Islet precursor cell (in vitro differentiated cells): Measurements from ENCODE around the gene PDXK.

ENCODE experiments used
- DNase-seq: peaks from one replicate; pipeline ENCODE4 v3.0.0-alpha.2; 2018

Gene PDXK

DNA sequence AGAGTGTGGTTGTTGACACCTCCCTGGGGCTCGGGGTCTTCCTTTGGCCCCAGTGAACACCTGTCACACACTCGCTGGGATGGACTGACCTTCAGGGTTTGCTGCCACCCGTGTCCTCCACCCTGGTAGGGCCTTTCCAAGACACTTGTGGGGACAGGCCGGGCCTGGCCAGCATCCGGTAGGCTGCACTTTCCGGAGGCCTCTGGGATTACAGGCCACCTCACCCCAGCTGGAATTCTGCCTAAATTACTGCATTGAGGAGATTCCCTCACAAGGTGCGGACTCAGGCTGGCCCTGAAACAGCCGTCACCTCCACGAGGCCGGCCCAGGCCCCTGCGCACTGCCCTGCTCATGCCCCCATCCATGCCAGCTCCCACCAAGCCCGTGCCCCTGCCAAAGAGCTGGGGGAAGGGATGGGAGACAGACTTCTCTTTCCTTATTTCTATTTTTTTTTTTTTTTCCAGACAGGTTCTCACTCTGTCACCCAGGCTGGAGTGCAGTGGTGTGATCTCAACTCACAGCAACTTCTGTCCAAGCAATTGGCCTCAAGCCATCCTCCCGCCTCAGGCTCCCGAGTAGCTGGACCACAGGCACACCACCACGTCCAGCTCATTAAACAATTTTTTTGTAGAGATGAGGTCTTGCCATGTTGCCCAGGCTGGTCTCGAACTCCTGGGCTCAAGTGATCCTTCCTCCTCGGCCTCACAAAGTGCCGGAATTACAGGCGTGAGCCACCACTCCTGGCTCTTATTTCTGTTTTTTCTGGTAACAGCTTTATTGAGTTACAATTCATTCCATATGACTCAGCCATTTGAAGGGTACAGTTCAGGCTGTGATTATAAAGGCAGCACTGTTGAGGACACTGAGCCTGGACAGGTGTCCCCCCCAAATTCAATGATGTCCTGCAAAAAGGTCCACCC, 45.9 kb downstream of the PDXK start:
- no peak for DNase-seq

DNA sequence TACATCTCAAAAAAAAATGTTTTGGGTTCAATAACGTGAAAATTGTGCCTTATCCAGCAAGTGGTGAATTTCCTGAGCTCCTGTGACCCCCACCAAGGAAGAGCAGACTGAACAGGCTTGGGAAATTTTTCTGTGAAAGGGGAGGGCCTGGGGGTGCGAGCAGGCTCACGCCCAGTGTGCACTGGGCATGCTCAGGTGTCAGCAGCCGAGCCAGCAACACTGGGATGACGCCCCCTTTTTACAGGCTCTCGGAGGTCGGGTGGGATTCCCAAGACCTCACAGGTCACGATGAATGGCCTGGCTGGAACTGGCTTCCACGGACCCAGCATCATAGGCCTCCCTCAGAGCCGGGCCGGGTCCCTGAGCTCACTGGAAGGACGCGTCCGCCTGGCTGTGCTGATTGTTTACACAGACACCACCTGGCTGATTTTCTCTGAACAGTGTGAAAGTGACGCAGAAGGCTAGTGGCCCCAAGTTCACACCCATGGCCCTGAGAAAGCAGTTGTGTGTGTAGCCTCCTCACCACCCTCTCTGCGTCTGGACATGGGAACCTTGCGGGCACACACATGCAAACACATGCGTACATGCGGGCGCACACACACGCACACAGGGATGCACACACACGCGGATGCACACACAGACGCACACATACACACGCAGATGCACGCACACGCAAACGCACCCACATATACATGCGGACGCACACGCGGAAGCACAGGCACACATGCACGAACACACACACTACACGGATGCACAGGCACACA, 48.0 kb downstream of the PDXK start:
- DNase-seq, result no peak

DNA sequence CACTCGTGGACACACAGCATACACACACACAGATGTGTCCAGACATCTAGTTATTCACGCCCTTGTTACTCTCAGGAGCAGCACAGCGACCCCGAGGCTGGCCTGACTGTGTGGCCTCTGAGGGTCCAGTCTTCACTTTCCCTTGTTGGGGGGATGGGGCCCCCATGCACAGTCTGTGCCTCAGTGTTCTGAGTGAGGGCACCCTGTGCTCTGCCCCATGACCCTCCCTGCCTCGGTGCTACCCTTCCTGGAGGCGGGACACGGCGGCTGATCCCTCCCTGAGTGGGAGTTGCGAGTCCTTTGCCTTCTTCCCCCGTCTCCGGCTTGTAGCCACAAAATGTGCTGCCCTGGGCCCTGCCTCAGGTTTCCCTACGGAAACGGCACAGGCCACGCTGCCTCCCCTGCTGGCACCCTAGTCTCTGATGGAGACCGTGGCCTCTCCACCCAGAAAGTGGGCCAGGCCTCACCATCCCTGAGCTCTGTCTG, 48.6 kb downstream of the PDXK start:
- DNase-seq, result no peak

DNA sequence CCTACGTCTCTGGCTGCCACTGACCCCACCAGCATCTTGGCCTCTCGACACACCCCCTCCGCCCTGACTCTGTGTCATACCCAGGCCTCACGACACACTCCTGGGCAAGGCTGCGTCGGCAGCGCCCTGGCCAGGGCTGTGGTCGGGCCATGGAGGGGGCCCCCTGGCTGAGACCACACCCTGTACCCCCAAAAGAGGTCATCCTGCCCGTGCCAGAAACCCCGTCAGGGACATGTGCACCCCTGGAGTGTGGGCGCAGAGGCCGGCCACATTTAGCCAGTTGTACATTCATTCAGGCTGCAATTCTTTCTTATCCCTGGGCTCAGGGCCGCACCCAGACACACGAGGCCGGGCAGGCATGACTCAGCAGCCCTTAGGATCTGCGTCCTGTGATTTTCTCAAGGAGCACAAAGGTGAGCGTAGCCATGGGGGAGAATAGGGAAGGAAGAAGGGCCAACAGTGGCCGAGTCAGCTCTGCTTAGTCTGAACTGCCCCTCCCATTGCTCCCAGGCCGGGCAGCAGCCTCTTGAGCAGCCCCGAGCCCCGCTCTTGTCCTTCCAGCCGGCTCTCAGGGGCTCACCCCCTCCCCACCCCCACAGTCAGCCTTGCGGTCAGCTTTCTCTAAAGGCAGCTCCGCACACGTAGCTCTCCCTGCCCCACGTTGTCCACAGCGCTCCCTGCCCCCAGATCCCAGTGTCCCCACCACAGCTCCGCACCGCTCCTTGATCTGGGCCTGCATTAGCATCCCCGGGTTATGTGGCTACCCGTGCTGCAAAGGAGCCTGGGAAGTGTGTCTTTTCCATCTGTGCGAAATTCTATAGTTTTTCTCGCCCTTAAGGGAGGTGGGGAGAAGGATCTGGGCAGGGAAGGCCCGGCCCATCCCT, 49.3 kb downstream of the PDXK start:
- peak; percentile 90 for DNase-seq

DNA sequence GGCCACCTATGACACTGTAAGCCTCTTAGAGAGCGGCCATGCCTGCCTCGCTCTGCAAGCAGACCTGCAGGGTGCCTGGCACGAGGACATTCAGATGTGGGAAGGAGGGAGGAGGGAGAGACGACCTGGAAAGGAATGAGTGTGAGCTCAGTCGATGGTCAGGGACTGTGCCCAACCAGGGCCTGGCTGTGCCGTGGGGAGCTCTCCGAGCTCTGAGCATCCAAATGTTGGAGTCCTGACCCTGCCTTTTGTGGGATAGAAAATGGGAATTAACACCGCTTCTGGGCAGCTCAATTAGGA, 49.9 kb downstream of the PDXK start:
- DNase-seq, result no peak

DNA sequence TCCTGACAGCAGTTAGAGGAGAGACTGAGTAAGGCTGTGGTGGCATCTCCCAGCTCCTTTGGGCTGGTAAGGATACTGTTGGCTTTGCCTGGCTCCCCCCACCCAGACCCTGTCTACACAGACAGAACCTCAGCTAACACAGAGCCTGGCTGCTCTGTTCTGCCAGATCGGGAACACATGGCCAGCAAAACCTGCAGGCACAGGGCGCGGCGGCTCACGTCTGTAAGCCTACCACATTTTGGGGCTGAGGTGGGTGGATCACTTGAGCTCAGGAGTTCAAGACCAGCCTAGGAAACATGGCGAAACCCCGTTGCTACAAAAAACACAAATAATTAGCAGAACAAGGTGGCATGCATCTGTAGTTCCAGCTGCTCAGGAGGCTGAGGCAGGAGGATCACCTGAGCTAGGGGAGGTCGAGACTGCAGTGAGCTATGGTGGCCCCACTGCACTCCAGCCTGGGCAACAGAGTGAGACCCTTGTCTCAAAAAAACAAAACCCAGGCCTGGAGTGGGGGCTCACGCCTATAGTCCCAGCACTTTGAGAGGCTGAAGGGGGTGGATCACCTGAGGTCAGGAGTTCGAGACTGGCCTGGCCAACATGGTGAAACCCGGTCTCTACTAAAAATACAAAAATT, 50.5 kb downstream of the PDXK start:
- no peak for DNase-seq

DNA sequence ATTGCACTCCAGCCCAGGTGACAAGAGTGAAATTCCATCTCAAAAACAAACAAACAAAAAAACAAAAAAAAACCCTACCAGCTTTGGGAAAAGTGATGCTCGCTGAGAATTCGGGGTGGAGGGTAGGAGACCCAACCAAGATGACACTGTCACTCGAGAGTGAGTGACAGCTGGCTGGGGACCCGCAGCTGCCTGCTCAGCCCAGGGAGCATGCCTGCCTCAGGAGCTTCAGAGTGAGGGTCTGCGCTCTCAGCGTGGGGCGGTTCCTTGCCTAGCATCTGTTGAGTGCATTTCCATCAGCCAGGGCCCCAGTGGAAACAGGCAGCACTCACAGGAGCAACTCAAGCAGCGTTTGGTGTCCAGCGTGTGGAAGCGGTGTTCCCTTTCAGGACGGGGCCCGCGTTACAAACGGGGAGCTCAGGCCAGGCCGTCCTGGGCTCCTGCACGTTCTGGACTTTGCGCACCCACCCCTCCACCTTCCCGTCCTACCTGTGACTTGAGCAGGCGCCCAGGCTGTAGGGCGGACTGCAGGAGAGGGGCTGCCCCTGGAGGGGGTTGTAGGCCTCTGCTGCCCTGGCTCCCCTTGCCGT, 51.2 kb downstream of the PDXK start:
- DNase-seq, result no peak

DNA sequence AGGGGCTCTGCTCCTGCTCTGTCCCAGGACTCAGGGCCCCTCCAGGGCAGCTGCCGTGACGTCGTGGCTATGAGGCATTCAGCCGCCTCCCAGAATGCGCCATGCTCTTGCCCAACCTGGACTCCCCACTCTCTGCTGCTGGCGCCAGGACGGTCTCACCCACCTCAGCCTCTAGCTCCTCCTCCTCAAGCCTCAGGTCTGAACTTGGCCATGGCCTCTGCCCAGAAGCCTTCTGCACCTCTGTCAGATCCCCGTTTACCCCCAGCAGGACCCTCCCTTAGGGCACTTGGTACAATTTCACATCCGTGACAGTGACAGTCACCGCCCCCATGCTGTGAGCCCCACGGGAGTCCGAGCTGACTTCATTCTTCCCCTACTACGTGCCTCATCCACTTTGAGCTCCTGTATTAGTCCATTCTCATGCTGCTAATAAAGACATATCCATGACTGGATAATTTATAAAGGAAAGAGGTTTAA, 52.3 kb downstream of the PDXK start:
- DNase-seq, result no peak

DNA sequence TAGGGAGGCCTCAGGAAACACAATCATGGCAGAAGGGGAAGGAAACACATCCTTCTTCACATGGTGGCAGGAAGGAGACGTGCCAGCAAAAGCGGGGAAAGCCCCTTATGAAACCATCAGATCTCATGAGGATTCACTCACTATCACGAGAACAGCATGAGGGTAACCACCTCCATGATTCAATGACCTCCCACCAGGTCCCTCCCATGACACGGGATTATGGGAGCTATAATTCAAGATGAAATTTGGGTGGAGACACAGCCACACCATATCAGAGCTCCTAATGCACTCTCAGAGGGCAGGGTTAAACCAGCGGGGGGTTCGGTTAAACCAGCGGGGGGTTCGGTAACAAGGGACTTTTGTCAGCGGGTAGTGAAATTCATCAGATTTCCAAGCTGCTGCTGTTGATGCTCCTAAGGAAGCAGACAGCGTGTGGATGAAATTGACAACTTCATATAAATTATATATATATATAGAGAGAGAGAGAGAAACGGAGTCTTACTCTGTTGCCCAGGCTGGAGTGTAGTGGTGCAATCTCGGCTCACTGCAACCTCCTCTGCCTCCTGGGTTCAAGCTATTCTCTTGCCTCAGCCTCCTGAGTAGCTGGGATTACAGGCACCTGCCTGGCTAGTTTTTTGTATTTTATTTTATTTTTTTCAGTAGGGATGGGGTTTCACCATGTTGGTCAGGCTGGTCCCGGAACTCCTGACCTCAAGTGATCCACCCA, 52.9 kb downstream of the PDXK start:
- DNase-seq, result no peak

DNA sequence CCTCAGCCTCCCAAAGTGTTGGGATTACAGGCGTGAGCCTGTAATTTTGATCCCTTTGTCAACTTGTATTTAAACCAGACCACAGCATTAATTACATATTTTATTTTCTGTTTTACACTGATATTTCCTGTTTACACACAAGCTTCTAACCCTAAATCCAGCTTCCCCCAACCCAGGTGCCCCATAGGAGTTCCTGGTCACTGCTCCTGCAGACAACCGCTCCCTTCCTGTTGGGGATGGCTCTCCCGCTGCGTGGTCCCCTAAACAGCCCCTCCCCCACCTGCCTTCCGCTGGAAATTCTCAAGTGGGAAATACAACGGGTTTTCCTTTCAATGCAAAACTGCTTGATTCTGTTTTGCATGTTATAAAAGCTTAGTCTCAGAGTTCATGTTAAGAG, 53.5 kb downstream of the PDXK start:
- no peak for DNase-seq

DNA sequence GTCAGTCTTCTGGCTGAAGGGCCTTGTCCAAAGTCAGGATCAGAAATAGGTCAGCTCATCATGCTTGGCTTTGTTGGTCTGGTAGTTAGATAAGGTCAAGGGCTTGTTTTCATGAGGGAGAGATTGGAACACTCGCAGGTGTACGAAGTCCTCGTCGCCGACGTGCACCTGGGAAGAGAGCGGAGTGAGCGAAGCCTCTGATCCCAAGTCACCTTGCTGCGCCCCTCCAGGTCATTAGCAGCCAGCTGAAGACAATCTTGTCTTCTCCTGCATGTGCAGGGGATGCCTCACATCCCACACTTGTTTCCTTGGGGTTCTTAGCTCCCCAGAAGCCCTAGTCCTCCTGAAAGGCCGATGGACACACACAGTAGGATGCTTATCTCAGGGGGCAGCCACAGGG, 55.2 kb downstream of the PDXK start:
- DNase-seq, result no peak

DNA sequence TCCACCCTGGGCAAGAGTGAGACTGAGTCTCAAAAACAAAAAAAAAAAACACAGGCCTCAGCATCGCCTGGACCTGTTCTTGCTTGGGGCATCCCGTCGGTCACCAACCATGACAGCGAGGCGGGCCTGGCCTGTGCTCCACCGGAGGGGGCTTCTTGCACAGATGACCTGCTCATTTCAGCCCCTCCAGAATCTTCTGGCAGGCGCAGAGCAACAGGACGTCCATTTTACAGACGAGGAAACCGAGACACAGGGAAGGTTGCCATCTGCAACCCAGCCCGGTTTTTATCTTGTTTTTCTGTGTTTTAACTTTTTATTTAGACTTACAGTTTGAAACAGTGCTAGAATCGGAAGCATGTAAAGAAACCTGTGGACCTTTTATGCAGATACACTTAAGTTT, 56.3 kb downstream of the PDXK start:
- DNase-seq, result no peak

DNA sequence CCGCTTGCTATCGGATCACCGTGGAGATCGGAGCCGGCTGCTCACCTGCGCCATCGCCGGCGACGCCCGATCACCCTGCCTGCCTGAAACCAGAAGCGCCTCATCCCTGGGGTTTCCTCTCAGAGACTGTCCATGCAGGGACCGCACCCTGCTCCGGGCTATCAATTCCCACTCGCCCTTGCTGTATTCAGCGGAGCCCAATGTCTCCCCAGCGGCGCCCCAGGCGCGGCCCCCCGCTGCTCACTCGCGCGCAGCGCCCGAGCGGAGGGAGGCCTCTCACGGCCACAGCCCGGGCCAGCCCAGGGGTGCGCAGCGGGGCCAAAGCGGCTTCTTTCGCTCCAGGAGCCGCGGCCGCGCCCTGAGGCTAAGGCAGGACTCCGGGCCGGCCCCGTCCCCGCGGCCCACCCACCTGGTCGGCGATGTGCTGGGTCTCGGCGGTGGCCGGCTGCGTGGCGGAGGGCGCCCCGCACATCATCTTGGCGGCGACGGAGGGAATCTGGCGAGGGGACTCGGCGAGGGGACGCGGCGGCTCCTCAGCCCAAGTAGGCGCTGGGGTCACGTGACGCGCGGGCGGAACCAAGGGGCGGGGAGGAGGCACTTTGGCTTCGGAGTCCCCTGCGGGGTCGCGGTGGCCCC, 57.0 kb downstream of the PDXK start, which contains the start of gene CSTB:
CSTB (minus strand) TSS at position 514 of the 636 bp plus-strand sequence; CDS start at position 475, 39 bp downstream.
- DNase-seq, result peak; percentile 74

DNA sequence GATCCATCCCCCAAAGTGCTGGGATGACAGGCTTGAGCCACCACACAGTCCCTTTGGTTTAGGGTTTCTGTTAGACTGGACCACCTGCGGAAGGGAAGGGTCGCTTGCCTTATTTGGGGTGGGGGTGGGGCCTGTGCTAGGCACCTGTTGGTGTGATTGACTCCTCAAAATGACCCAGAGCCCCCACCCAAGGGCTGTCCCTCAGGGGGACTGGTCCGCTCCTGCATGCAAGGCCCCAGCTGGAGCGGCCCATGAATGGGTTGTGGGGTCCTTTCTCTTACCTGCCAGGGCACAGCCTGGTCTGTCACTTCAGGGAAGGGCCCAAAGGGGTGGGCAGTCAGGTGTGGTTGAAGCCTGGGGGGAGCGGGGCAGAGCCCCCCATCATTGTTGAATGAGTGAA, 59.0 kb downstream of the PDXK start:
- DNase-seq, result no peak

DNA sequence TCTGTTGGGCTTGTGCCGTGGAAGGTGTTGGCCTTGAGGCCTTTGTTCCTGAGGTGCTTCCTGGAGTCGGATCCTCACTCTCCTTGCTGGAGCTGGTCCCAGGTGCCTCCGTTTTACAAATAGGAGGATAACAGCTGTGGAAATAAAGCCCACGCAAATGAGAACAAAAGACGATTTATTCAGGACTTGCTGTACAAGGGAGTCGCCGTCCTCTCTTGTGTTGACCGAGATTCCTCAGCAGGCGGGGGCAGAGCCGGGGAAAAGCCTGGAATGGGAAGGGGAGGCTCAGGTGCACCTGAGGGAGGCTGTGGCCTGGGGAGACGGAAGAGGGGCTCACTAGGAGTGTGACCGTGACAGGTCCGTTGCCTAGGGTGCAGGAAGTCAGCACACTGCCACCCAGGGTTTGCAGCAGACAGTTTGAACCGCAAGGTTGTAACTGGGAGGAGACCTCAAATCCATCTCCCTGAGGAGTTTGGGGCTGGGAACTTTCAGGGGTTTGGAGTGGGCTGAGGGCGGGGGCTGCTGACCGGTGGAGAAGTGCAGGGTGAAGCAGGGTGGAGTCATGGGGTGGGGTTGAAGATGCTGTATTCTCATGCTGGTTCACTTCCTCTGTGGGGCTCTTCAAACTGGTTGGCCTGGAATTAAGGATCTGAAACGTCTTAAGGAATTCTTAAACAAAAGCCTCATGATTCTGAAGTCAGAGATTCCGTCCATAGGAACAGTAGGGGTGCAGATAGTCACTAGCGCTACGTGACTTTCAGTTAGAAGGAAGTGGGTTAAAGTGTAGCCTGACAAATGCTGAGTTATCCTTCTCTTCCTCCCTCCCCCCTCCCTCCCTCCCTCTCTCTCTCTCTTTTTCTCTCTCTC, 59.8 kb downstream of the PDXK start:
- DNase-seq, result no peak

DNA sequence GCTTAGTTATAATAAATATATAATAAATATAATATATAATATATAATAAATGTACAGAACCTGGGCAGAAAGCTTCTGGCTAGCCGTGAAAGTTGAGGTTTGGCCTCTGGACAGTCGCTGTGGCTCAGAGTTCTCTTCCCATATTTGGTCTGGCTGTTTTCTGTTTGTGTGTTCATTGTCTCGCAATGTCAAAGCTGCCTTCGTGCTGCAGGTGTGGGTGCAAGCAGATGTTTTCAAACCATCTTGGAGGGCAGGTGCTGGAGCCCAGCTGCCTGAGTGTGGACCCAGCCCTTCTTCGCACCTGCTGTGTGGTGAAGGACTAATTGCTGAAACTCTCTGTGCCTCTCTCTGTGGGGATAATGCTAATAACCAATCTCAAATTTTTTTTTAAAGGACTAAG, 60.7 kb downstream of the PDXK start:
- DNase-seq, result no peak

DNA sequence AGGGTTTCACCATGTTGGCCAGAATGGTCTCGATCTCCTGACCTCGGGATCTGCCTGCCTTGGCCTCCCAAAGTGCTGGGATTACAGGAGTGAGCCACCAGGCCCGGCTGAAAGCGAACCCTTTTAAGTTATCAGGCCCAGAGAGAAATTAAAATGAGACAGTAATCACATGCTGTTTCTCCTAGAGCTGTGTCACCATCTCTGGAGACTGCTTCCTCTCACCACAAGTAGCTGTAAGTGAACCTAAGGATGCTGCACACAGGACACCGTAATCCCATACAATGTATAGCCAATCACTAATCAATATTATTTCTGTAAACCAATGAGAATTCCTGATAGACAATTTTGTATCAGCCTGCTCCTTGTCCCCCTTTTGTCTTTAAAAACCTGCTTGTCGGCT, 62.9 kb downstream of the PDXK start:
- DNase-seq, result no peak

DNA sequence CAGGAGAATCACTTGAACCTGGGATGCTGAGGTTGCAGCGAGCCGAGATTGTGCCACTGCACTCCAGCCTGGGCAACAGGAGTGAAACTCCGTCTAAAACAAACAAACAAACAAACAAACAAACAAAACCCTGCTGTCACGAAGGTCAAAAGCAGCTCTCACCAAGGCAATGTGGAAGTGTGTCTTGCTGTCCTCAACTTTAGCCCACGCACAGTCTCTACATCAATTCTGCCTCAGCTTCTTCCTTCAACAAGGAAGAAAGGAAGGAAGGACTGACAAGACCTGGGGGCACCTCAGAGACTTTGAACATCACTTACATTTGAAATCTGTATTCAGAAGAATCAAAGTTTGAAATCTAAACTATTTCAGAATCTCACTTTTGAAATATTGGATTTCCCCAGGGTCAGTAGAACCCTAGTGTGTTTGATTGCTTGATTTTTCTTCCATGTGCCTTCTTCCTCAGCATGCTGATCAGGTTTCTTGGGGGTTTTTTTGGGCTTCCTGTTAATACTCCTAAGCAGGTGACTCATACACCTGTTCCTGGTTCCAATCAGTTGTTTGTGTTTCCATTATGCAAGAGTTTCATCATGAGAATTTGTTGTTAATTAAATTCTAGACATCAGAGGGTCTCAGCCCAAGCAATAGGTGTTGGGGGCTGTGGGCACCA, 63.6 kb downstream of the PDXK start:
- DNase-seq, result no peak

DNA sequence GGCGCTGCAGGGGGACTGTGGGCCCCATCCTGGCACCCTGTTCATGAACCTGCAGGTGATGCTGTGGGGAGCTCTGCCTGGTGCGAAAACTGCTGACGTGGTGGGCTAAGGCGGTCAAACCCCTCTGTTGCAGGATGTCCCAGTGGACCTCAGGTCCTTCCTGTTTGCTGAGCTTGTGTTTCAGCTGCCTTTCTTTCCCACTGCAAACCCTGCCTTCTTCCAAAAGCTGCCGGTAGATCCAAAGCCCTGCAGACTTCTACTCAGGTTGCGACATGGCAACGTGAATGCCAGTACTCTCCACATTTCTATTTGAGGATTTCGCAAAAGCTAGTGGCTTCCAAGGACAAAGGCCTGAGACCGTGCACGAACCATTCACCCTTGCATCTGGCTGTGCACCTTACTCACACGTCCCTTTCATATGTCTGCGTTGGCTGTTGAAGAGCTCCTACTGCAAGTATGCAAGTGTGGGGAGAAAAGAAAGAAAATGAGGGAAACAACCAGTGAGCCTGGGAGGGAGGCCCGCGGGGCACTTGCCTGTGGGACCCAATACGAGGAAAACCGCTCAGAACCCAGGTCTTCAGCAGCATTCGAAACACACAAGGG, 64.3 kb downstream of the PDXK start:
- no peak for DNase-seq
